Tibial nerve (tissue), 4 donors: Measurements from ENCODE around the gene A2M. TPM values are rescaled to one million over a fixed set of nuclear protein-coding genes. Genes with fewer than 3 reads are reported as not detected.

Experiments used
- DNase-seq, 2 donors: peaks; one replicate each; pipeline ENCODE4 v3.0.0-alpha.2; 2019; ENCODE audit warnings: low spot score in 2 of 2
- H3K27ac ChIP-seq, 4 donors: fragments of 200-600 bp; sonication (generic) in 3 of 4; one replicate each; pipeline ENCODE4 v1.5.1; 2017 to 2019; ENCODE audit warnings: mild to moderate bottlenecking in 1 of 4
- H3K27me3 ChIP-seq, 2 donors: fragments of 200-600 bp; sonication (generic) in 1 of 2; one replicate each; pipeline versions ENCODE4 v1.5.1 to v1.6.0; 2017 to 2019
- H3K36me3 ChIP-seq, 3 donors: fragments of 200-600 bp; sonication (generic); one replicate each; pipeline ENCODE4 v1.5.1; 2018 to 2019
- H3K4me1 ChIP-seq, 4 donors: fragments of 200-600 bp; sonication (generic) in 3 of 4; one replicate each; pipeline ENCODE4 v1.5.1; 2017 to 2019
- H3K4me3 ChIP-seq, 4 donors: fragments of 200-600 bp; sonication (generic) in 3 of 4; one replicate each; pipeline ENCODE4 v1.5.1; 2017 to 2019; ENCODE audit warnings: mild to moderate bottlenecking in 1 of 4, moderate library complexity in 1 of 4
- H3K9me3 ChIP-seq, 4 donors: fragments of 200-600 bp; sonication (generic) in 3 of 4; one replicate each; pipeline ENCODE4 v1.5.1; 2017 to 2019
- EP300 ChIP-seq, 2 donors: sonication (generic); formaldehyde crosslinking; IDR thresholded peaks; one replicate each; pipeline ENCODE4 v1.6.1; 2017; ENCODE audit warnings: antibody characterized with exemption in 2 of 2, mild to moderate bottlenecking in 1 of 2
- POLR2A ChIP-seq, 2 donors: fragments of 450-650 bp; IDR thresholded peaks; one replicate each; pipeline ENCODE4 v1.6.1; 2017; ENCODE audit warnings: antibody characterized with exemption in 2 of 2, mild to moderate bottlenecking in 2 of 2, moderate library complexity in 2 of 2
- WGBS, 2 donors: methylation state at CpG; one replicate each; pipeline ENCODE4 v1.1.5; 2018; 5-methylcytosine and 5-hydroxymethylcytosine counted together
- total RNA-seq, 4 donors: library from RNA; depleted of rRNA; stranded (reverse); fragments of >200 nt; gene quantifications; one replicate each; pipeline ENCODE4 v1.1.0, GENCODE V29; 2016
- TF ChIP-seq, protein P1 (sequence below), 5 experiments: fragments of 200-600 bp in 3 of 5; fragments of 450-650 bp in 2 of 5; sonication (generic) in 3 of 5; IDR thresholded peaks; one replicate each; pipeline ENCODE4 v1.5.1; 2016 to 2019; ENCODE audit warnings: antibody characterized with exemption in 5 of 5, mild to moderate bottlenecking in 3 of 5, moderate library complexity in 2 of 5

The A2M gene
- total RNA-seq, 4 donors from 2014 or later = 183 to 396 (median 303) TPM

DNA sequence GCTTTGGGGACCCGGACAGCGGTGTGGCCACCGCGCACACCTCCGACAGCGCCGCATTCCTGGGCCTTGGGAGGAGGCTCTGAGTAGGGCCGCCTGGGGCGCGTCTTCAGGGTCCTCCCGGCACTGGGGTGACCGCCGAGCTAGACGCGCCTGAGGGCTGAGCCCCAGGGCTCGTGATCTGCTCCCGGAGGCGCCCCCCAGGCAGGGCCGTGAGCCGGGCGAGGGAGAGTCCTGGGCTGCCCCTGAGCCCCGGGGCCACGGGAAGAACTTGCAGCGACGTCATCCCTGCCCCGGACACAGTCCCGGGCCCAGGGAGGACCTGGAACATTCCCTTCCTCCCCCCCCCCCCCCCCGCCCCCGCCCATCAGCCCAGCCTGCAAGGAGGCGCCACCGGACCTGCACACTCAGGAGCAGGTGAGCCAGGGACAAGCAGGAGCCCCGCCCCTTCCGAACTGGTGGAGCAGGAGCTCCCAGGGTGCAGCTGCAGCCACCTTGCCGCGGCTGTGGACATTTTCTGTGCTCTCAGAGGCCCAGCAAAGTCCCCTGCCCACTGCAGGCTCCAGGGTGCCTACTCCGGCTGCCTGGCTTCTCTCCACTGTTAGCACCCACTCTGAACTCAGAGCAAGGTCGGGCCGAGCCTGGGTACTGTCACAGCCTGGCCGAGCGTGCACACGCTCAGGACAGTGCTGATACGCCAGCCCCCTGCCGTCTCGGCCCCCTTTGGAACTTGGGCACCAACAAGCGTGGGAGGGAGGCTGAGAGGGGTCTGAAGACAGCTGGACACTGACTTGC lies 50.7 kb downstream of the A2M start:
- Histone ChIP-seq H3K27me3 (no peaks in the 10 kb centered on the region), H3K36me3 (peaks cover 0 to 26% (median 0%) of the 10 kb centered on the region in 3 donors), H3K4me3 (peak overlapping the region; percentile 74 to 87 (median 78)), H3K4me1 (peaks cover 0 to 21% (median 5%) of the 10 kb centered on the region in 4 donors), H3K9me3 (no peaks in the 10 kb centered on the region), H3K27ac (peak overlapping the region; percentile 94 to 99 (median 98))
- 32 to 64% methylated on average over 12 to 27 of the region's 45 CpGs for WGBS, 2 donors
- DNase-seq = peak; percentile 47 to 52
- TF ChIP-seq POLR2A (IDR thresholded peaks at IDR 0.05) = peak; percentile 84 to 89
- peak; percentile 10 to 94 for TF ChIP-seq EP300 (IDR thresholded peaks at IDR 0.05)
- TF ChIP-seq, protein P1, sequence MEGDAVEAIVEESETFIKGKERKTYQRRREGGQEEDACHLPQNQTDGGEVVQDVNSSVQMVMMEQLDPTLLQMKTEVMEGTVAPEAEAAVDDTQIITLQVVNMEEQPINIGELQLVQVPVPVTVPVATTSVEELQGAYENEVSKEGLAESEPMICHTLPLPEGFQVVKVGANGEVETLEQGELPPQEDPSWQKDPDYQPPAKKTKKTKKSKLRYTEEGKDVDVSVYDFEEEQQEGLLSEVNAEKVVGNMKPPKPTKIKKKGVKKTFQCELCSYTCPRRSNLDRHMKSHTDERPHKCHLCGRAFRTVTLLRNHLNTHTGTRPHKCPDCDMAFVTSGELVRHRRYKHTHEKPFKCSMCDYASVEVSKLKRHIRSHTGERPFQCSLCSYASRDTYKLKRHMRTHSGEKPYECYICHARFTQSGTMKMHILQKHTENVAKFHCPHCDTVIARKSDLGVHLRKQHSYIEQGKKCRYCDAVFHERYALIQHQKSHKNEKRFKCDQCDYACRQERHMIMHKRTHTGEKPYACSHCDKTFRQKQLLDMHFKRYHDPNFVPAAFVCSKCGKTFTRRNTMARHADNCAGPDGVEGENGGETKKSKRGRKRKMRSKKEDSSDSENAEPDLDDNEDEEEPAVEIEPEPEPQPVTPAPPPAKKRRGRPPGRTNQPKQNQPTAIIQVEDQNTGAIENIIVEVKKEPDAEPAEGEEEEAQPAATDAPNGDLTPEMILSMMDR (IDR thresholded peaks at IDR 0.05) = no peak

GRCh38 chr12:9064201-9064814 lies 51.4 kb downstream of the A2M start:
- TF ChIP-seq POLR2A (IDR thresholded peaks at IDR 0.05) (peak in 1 of 2 donors; percentile 39), EP300 (IDR thresholded peaks at IDR 0.05) (peak; percentile 6 to 36)
- TF ChIP-seq, protein P1 (IDR thresholded peaks at IDR 0.05) = peak; percentile 38 to 70 (median 56)
- Histone ChIP-seq H3K4me1 (peaks cover 0 to 21% (median 5%) of the 10 kb centered on the region in 4 donors), H3K27me3 (no peaks in the 10 kb centered on the region), H3K4me3 (peak overlapping the region; percentile 74 to 87 (median 78)), H3K36me3 (peaks cover 0 to 19% (median 0%) of the 10 kb centered on the region in 3 donors), H3K9me3 (no peaks in the 10 kb centered on the region), H3K27ac (peak overlapping the region; percentile 94 to 99 (median 98))
- DNase-seq = peak in 1 of 2 donors; percentile 55
- WGBS, 2 donors = 0% methylated on average over 35 to 46 of the region's 51 CpGs

- DNase-seq = no peak
- H3K27ac ChIP-seq = no peak overlapping the region
- no peaks in the 10 kb centered on the region for H3K36me3 ChIP-seq
- TF ChIP-seq, protein P1 (IDR thresholded peaks at IDR 0.05) = no peak
- TF ChIP-seq EP300 (IDR thresholded peaks at IDR 0.05) = no peak
- TF ChIP-seq POLR2A (IDR thresholded peaks at IDR 0.05) = no peak
- H3K9me3 ChIP-seq = no peaks in the 10 kb centered on the region
- H3K27me3 ChIP-seq = no peaks in the 10 kb centered on the region
- no peak overlapping the region for H3K4me3 ChIP-seq
- WGBS, 2 donors = 50 to 61% methylated on average over 1 of the region's 1 CpG
- peaks cover 0 to 3% (median 0%) of the 10 kb centered on the region in 4 donors for H3K4me1 ChIP-seq
Measured at GRCh38 chr12:9052610-9053009, 63.1 kb downstream of the A2M start.

- Histone ChIP-seq H3K4me3 (no peak overlapping the region), H3K9me3 (no peaks in the 10 kb centered on the region), H3K27ac (no peak overlapping the region), H3K4me1 (peaks cover 0 to 3% (median 0%) of the 10 kb centered on the region in 4 donors), H3K36me3 (no peaks in the 10 kb centered on the region), H3K27me3 (no peaks in the 10 kb centered on the region)
- WGBS, 2 donors = 56 to 70% methylated on average over 6 of the region's 6 CpGs
- no peak for DNase-seq
- no peak for TF ChIP-seq POLR2A (IDR thresholded peaks at IDR 0.05)
- TF ChIP-seq, protein P1 (IDR thresholded peaks at IDR 0.05) = no peak
- no peak for TF ChIP-seq EP300 (IDR thresholded peaks at IDR 0.05)
Measured at GRCh38 chr12:9051158-9051550, 64.6 kb downstream of the A2M start.
